ENCODE results near the gene ADAMTS18. TPM values are rescaled to one million over a fixed set of nuclear protein-coding genes. Genes with fewer than 3 reads are reported as not detected.

ADAMTS18 gene
- total and polyA plus RNA-seq, 9 of the 15 experiments (the other 6 are each of a cell fraction or from before 2014, with no cell fraction given) = not detected

GRCh38 chr16:77472262-77472661 is 37.4 kb upstream of the ADAMTS18 start (continued):
- no peak for TF ChIP-seq THAP12 (CRISPR knock-in tag; IDR thresholded peaks at IDR 0.05)
- no peak for TF ChIP-seq COPS2 (conservative IDR thresholded peaks at IDR 0.05)
- no peak for TF ChIP-seq NCOA4 (IDR thresholded peaks at IDR 0.05; ENCODE audit: partially characterized antibody)

GRCh38 chr16:77470851-77471250 is 36.0 kb upstream of the ADAMTS18 start:
- ATAC-seq (no peak), DNase-seq (ENCODE audit: extremely low read depth in 1 of 4, low spot score in 3 of 4) (no peak), FAIRE-seq (no peak)
- no peaks in the 10 kb centered on the region for H3K9me3 ChIP-seq (replicated peaks; ENCODE audit: control insufficient read depth, insufficient read depth, low read depth, low read length)
- no peaks in the 10 kb centered on the region for H4K20me1 ChIP-seq (replicated peaks; ENCODE audit: control insufficient read depth, insufficient read depth, low read length)
- no peaks in the 10 kb centered on the region for H3K36me3 ChIP-seq (ENCODE audit: control insufficient read depth, insufficient read depth, low read length)
- H3K79me2 ChIP-seq (ENCODE audit: control insufficient read depth, insufficient read depth, low read length) = no peaks in the 10 kb centered on the region
- CTCF ChIA-PET (ENCODE audit: low intra/inter-chr PET ratio) = no interaction called here
- no peak overlapping the region for H3K27ac ChIP-seq (ENCODE audit: extremely low read depth, low read depth, low read length)
- no peak overlapping the region for H3K4me2 ChIP-seq (ENCODE audit: insufficient read depth, low read length)
- BruUV-seq (replicated peaks) = no TSS peak
- no peaks in the 10 kb centered on the region for H3K9me1 ChIP-seq (ENCODE audit: control insufficient read depth, insufficient read depth, low read length)
- POLR2A ChIA-PET = no interaction called here
- in situ Hi-C loops (cut with MboI) = no loop called here
- no peak overlapping the region for H2AFZ ChIP-seq (ENCODE audit: low read depth, low read length)
- intact Hi-C loops (cut with micrococcal nuclease) = no loop called here
- no peaks in the 10 kb centered on the region for H3K4me1 ChIP-seq (replicated peaks in 1 of 2; ENCODE audit: control insufficient read depth in 2 of 2, insufficient read depth in 2 of 2, low read length in 2 of 2)
- H3K27me3 ChIP-seq (ENCODE audit: control insufficient read depth in 2 of 2, insufficient read depth in 2 of 2, low read length in 2 of 2) = no peaks in the 10 kb centered on the region
- H3K4me3 ChIP-seq = no peak overlapping the region
- no peak overlapping the region for H3K9ac ChIP-seq (ENCODE audit: insufficient read depth in 1 of 2, low read depth in 2 of 2, low read length in 2 of 2)
- TF ChIP-seq FOXP4 (CRISPR knock-in tag; IDR thresholded peaks at IDR 0.05; ENCODE audit: borderline replicate concordance) (no peak), ZFX (CRISPR knock-in tag; IDR thresholded peaks at IDR 0.05) (no peak), ZSCAN32 (CRISPR knock-in tag; IDR thresholded peaks at IDR 0.05) (no peak), KAT7 (CRISPR knock-in tag; IDR thresholded peaks at IDR 0.05; ENCODE audit: borderline replicate concordance) (no peak), ZKSCAN1 (IDR thresholded peaks at IDR 0.05; ENCODE audit: low read depth, low read length) (no peak), ID3 (CRISPR knock-in tag; IDR thresholded peaks at IDR 0.05) (no peak), ID3 (tag; IDR thresholded peaks at IDR 0.05) (no peak), NCOA6 (IDR thresholded peaks at IDR 0.05) (no peak), STAG1 (CRISPR knock-in tag; IDR thresholded peaks at IDR 0.05; ENCODE audit: borderline replicate concordance) (no peak), TGIF2 (CRISPR knock-in tag; IDR thresholded peaks at IDR 0.05) (no peak), ZNF696 (CRISPR knock-in tag; conservative IDR thresholded peaks at IDR 0.05) (no peak), STAT6 (CRISPR knock-in tag; IDR thresholded peaks at IDR 0.05) (no peak), POLR3A (IDR thresholded peaks at IDR 0.05; ENCODE audit: borderline replicate concordance, extremely low read depth, insufficient read depth, insufficient read length) (no peak)
